BJ (cell line): ENCODE data around the gene RPS29. TPM values are rescaled to one million over a fixed set of nuclear protein-coding genes. Genes with fewer than 3 reads are reported as not detected.

Source experiments
- CTCF ChIA-PET: fragments of 350-600 bp; formaldehyde crosslinking; extraction: SDS; loops from one replicate; lab custom pipeline; 2021; ENCODE audit warnings: antibody characterized with exemption, inconsistent platforms; lab: Yijun Ruan, JAX
- POLR2A ChIA-PET: fragments of 300-600 bp; sonication (Branson Sonifier 250); formaldehyde crosslinking; extraction: SDS; loops from one replicate; lab custom pipeline; 2021; ENCODE audit warnings: antibody characterized with exemption; lab: Charles Lee
- DNase-seq: peaks from one replicate; pipeline ENCODE4 v3.0.0-alpha.2; 2011; ENCODE audit warnings: low read depth
- H3K27me3 ChIP-seq: 2 replicates; pipeline ENCODE4 v1.6.0; 2011; ENCODE audit warnings: low read length; ENCODE audit not compliant: control insufficient read depth, insufficient read depth
- H3K36me3 ChIP-seq: 2 replicates; pipeline ENCODE4 v1.5.1; 2011; ENCODE audit warnings: low read length; ENCODE audit not compliant: control insufficient read depth, insufficient read depth
- H3K4me3 ChIP-seq: 2 replicates; pipeline ENCODE4 v1.5.1; 2011; ENCODE audit warnings: low read depth, mild to moderate bottlenecking, control low read depth, low read length
- CTCF ChIP-seq: IDR thresholded peaks from 2 replicates; pipeline ENCODE4 v1.5.1; 2011; ENCODE audit warnings: low read depth, mild to moderate bottlenecking, control low read depth, inconsistent platforms, low read length, moderate library complexity; ENCODE audit not compliant: insufficient read depth
- polyA plus RNA-seq: library from polyadenylated mRNA; depleted of rRNA; stranded (reverse); fragments of >200 nt; gene quantifications from 2 replicates; pipeline ENCODE4 v1.2.3, GENCODE V29; 2011

Gene RPS29
- polyA plus RNA-seq, 1 experiment: 4,331 TPM

- H3K27me3 ChIP-seq: no peaks in the 10 kb centered on the region
- H3K36me3 ChIP-seq: no peaks in the 10 kb centered on the region
- TF ChIP-seq CTCF: no peak
- no peak overlapping the region for H3K4me3 ChIP-seq
- no peak for DNase-seq
- POLR2A ChIA-PET: interaction anchor here (0.5 kb wide), 1 partner anchor 9 kb away, joined by 11 read pairs; no protein-coding TSS in a partner anchor
- CTCF ChIA-PET: interaction anchor here (0.9 to 2.3 kb wide), 3 partner anchors 9 to 229 kb away, joined by 4 to 12 read pairs (median 6); partner anchors contain the start of genes DNAAF2 and NEMF
These were observed 37.2 kb upstream of the RPS29 start for GRCh38 chr14:49623387-49623786.

- ChIA-PET POLR2A (interaction anchor here (0.7 kb wide), 1 partner anchor 13 kb away, joined by 3 read pairs; the partner anchor contains the start of gene DNAAF2), CTCF (interaction anchor here (1.3 to 2.9 kb wide), 2 partner anchors 12 to 35 kb away, joined by 4 to 25 read pairs; partner anchors contain the start of gene DNAAF2)
- H3K27me3 ChIP-seq: no peaks in the 10 kb centered on the region
- TF ChIP-seq CTCF: no peak
- H3K4me3 ChIP-seq: peak overlapping the region; percentile 95
- DNase-seq: no peak
- no peaks in the 10 kb centered on the region for H3K36me3 ChIP-seq
These were observed 35.9 kb upstream of the RPS29 start for GRCh38 chr14:49622022-49622607.

GRCh38 chr14:49621114-49621881 is 35.1 kb upstream of the RPS29 start:
- CTCF ChIA-PET: interaction anchor here (0.6 to 2.9 kb wide), 5 partner anchors 9 to 163 kb away, joined by 3 to 25 read pairs (median 4); partner anchors contain the start of genes DNAAF2 and LRR1
- TF ChIP-seq CTCF: no peak

GRCh38 chr14:49620182-49621113 is 34.3 kb upstream of the RPS29 start, which contains the start of the genes MGAT2 and RPL36AL:
MGAT2 (plus strand) TSS chr14:49620799; CDS start chr14:49621269, 470 bp downstream.
RPL36AL (minus strand) TSS chr14:49620626; CDS start chr14:49619104, 1,522 bp downstream.
- no peaks in the 10 kb centered on the region for H3K27me3 ChIP-seq
- peak; percentile 57 for TF ChIP-seq CTCF
- ChIA-PET POLR2A (interaction anchor here (0.6 to 1.6 kb wide), 5 partner anchors 14 to 232 kb away, joined by 3 to 21 read pairs (median 4); partner anchors contain the start of genes LRR1 and NEMF), CTCF (interaction anchor here (0.6 to 2.9 kb wide), 8 partner anchors 7 to 164 kb away, joined by 3 to 25 read pairs (median 4); partner anchors contain the start of genes DNAAF2, LRR1 and RPS29)
- H3K36me3 ChIP-seq: no peaks in the 10 kb centered on the region; the same call in 1 of the 2 replicates
- peak; percentile 91 for DNase-seq
- H3K4me3 ChIP-seq: peak within 1 kb of the TSS; percentile 95

More at GRCh38 chr14:49621114-49621881, 35.1 kb upstream of the RPS29 start:
- H3K4me3 ChIP-seq: peak overlapping the region; percentile 95
- DNase-seq: no peak
- POLR2A ChIA-PET: interaction anchor here (0.7 to 1.6 kb wide), 4 partner anchors 13 to 232 kb away, joined by 3 to 4 read pairs (median 3); partner anchors contain the start of genes DNAAF2, LRR1 and NEMF
- no peaks in the 10 kb centered on the region for H3K27me3 ChIP-seq
- H3K36me3 ChIP-seq: no peaks in the 10 kb centered on the region
